ENCODE data around the gene PVALEF.

PVALEF gene

GRCh38 chr17:81135505-81136278, 29.6 kb upstream of the PVALEF start:
- DNase-seq (ENCODE audit: low read depth in 1 of 2, low spot score in 1 of 2) = no peak
- TF ChIP-seq POLR2AphosphoS5 (IDR thresholded peaks at IDR 0.05; ENCODE audit: low read depth) (no peak), REST (IDR thresholded peaks at IDR 0.05; ENCODE audit: insufficient replicate concordance, low read depth) (no peak), GABPA (IDR thresholded peaks at IDR 0.05; ENCODE audit: low read depth) (no peak), SPI1 (IDR thresholded peaks at IDR 0.05; ENCODE audit: borderline replicate concordance, low read depth) (no peak)
- no peak overlapping the region for H3K4me3 ChIP-seq (replicated peaks; ENCODE audit: insufficient read depth, low read length)
- peaks cover 4% of the 10 kb centered on the region for H3K27me3 ChIP-seq (ENCODE audit: insufficient read depth, poor library complexity, severe bottlenecking)
- H3K27ac ChIP-seq (replicated peaks) = no peak overlapping the region

GRCh38 chr17:81136366-81136765, 28.9 kb upstream of the PVALEF start:
- H3K27me3 ChIP-seq (ENCODE audit: insufficient read depth, poor library complexity, severe bottlenecking) = peaks cover 4% of the 10 kb centered on the region
- no peak for TF ChIP-seq REST (IDR thresholded peaks at IDR 0.05; ENCODE audit: insufficient replicate concordance, low read depth)
- no peak for TF ChIP-seq SPI1 (IDR thresholded peaks at IDR 0.05; ENCODE audit: borderline replicate concordance, low read depth)
- TF ChIP-seq GABPA (IDR thresholded peaks at IDR 0.05; ENCODE audit: low read depth) = no peak
- TF ChIP-seq POLR2AphosphoS5 (IDR thresholded peaks at IDR 0.05; ENCODE audit: low read depth) = no peak
- no peak for TF ChIP-seq CTCF (IDR thresholded peaks at IDR 0.05; ENCODE audit: insufficient read depth, low read length)

GRCh38 chr17:81137248-81137647, 28.1 kb upstream of the PVALEF start:
- H3K4me3 ChIP-seq (replicated peaks; ENCODE audit: insufficient read depth, low read length) = no peak overlapping the region

More at GRCh38 chr17:81136366-81136765, 28.9 kb upstream of the PVALEF start:
- no peak overlapping the region for H3K27ac ChIP-seq (replicated peaks)
- DNase-seq (ENCODE audit: low read depth in 1 of 2, low spot score in 1 of 2) = no peak
- no peak overlapping the region for H3K4me3 ChIP-seq (replicated peaks; ENCODE audit: insufficient read depth, low read length)

More at GRCh38 chr17:81137248-81137647, 28.1 kb upstream of the PVALEF start:
- H3K27ac ChIP-seq (replicated peaks) = no peak overlapping the region
- TF ChIP-seq CTCF (IDR thresholded peaks at IDR 0.05; ENCODE audit: insufficient read depth, low read length) (no peak), REST (IDR thresholded peaks at IDR 0.05; ENCODE audit: insufficient replicate concordance, low read depth) (no peak), POLR2AphosphoS5 (IDR thresholded peaks at IDR 0.05; ENCODE audit: low read depth) (no peak), GABPA (IDR thresholded peaks at IDR 0.05; ENCODE audit: low read depth) (no peak), SPI1 (IDR thresholded peaks at IDR 0.05; ENCODE audit: borderline replicate concordance, low read depth) (no peak)
- H3K27me3 ChIP-seq (ENCODE audit: insufficient read depth, poor library complexity, severe bottlenecking) = peaks cover 4% of the 10 kb centered on the region
- DNase-seq (ENCODE audit: low read depth in 1 of 2, low spot score in 1 of 2) = no peak
